Endothelial cell (in vitro differentiated cells): ENCODE results near the gene CNN2. TPM values are rescaled to one million over a fixed set of nuclear protein-coding genes. Genes with fewer than 3 reads are reported as not detected.
A peak's percentile ranks its signal among the peaks of the same experiment; 100 is the strongest.

Experiments
- DNase-seq: peaks from one replicate; pipeline ENCODE4 v3.0.0; 2021; ENCODE audit warnings: low spot score
- H3K27ac Mint-ChIP-seq: one replicate; pipeline ENCODE4 v1.8.0; 2021; ENCODE audit warnings: mixed read lengths, inconsistent platforms; ENCODE audit not compliant: unreplicated experiment
- H3K27me3 Mint-ChIP-seq: one replicate; pipeline ENCODE4 v1.8.0; 2021; ENCODE audit warnings: mild to moderate bottlenecking, moderate library complexity, mixed read lengths, inconsistent platforms; ENCODE audit not compliant: unreplicated experiment
- H3K36me3 Mint-ChIP-seq: one replicate; pipeline ENCODE4 v1.8.0; 2021; ENCODE audit warnings: mild to moderate bottlenecking, low read depth, mixed read lengths, inconsistent platforms; ENCODE audit not compliant: unreplicated experiment
- H3K4me1 Mint-ChIP-seq: one replicate; pipeline ENCODE4 v1.8.0; 2021; ENCODE audit warnings: mild to moderate bottlenecking, mixed read lengths, inconsistent platforms; ENCODE audit not compliant: unreplicated experiment
- H3K4me3 Mint-ChIP-seq: one replicate; pipeline ENCODE4 v1.8.0; 2021; ENCODE audit warnings: mild to moderate bottlenecking, mixed read lengths, inconsistent platforms; ENCODE audit not compliant: unreplicated experiment
- H3K9me3 Mint-ChIP-seq: one replicate; pipeline ENCODE4 v1.8.0; 2021; ENCODE audit warnings: mixed read lengths, inconsistent platforms; ENCODE audit not compliant: unreplicated experiment
- CTCF ChIP-seq: fragments of 200-600 bp; sonication (generic); IDR thresholded peaks from one replicate; pipeline ENCODE4 v1.5.0; 2021; ENCODE audit warnings: antibody characterized with exemption; ENCODE audit not compliant: unreplicated experiment
- total RNA-seq: library from RNA; stranded (reverse); fragmentation: NEBNext Ultra II Directional; extraction: Animal tissue kit (Norgen Biotek cat#: 25700); gene quantifications from one replicate; pipeline ENCODE4 v1.2.1, GENCODE V29; 2021; ENCODE audit not compliant: unreplicated experiment

Gene CNN2
- total RNA-seq, 1 donor from 2014 or later, result 456 TPM

GRCh38 chr19:1066748-1067340 is 40.4 kb downstream of the CNN2 start, which contains the start of gene ARHGAP45:
Gene ARHGAP45, plus strand, starts transcription at chr19:1067167. Its CDS starts 239 bp downstream, at chr19:1067406.
- no peak within 1 kb of the TSS for H3K4me3 Mint-ChIP-seq
- peaks cover 23% of the 10 kb centered on the region for H3K27me3 Mint-ChIP-seq
- no peaks in the 10 kb centered on the region for H3K9me3 Mint-ChIP-seq

GRCh38 chr19:1067341-1067957 is 41.0 kb downstream of the CNN2 start:
- peaks cover 10% of the 10 kb centered on the region for H3K4me1 Mint-ChIP-seq
- no peaks in the 10 kb centered on the region for H3K9me3 Mint-ChIP-seq
- DNase-seq, result no peak
- no peak for TF ChIP-seq CTCF
- H3K36me3 Mint-ChIP-seq, result peaks cover 2% of the 10 kb centered on the region
- no peak overlapping the region for H3K27ac Mint-ChIP-seq
- H3K4me3 Mint-ChIP-seq, result no peak overlapping the region
- H3K27me3 Mint-ChIP-seq, result peaks cover 23% of the 10 kb centered on the region

More at GRCh38 chr19:1066748-1067340, 40.4 kb downstream of the CNN2 start, which contains the start of gene ARHGAP45:
- peaks cover 5% of the 10 kb centered on the region for H3K36me3 Mint-ChIP-seq
- peaks cover 9% of the 10 kb centered on the region for H3K4me1 Mint-ChIP-seq
- no peak for TF ChIP-seq CTCF
- H3K27ac Mint-ChIP-seq, result no peak within 1 kb of the TSS
- DNase-seq, result no peak

GRCh38 chr19:1068009-1069001 is 41.9 kb downstream of the CNN2 start:
- H3K27me3 Mint-ChIP-seq, result peaks cover 29% of the 10 kb centered on the region
- H3K27ac Mint-ChIP-seq, result no peak overlapping the region
- no peaks in the 10 kb centered on the region for H3K9me3 Mint-ChIP-seq
- no peak for DNase-seq
- H3K36me3 Mint-ChIP-seq, result no peaks in the 10 kb centered on the region
- TF ChIP-seq CTCF, result no peak
- H3K4me3 Mint-ChIP-seq, result peak overlapping the region; percentile 27
- peaks cover 10% of the 10 kb centered on the region for H3K4me1 Mint-ChIP-seq

GRCh38 chr19:1069009-1069779 is 42.8 kb downstream of the CNN2 start:
- DNase-seq, result no peak
- Mint-ChIP-seq H3K4me3 (peak overlapping the region; percentile 27), H3K9me3 (no peaks in the 10 kb centered on the region), H3K36me3 (no peaks in the 10 kb centered on the region), H3K4me1 (peaks cover 10% of the 10 kb centered on the region), H3K27me3 (peaks cover 22% of the 10 kb centered on the region), H3K27ac (no peak overlapping the region)
- no peak for TF ChIP-seq CTCF
